Smooth muscle cell (in vitro differentiated cells): ENCODE results near the gene RFX3. TPM values are rescaled to one million over a fixed set of nuclear protein-coding genes. Genes with fewer than 3 reads are reported as not detected.
A peak's percentile ranks its signal among the peaks of the same experiment; 100 is the strongest.

Source experiments
- DNase-seq: peaks from one replicate; lab custom pipeline; 2025; ENCODE audit not compliant: unreplicated experiment; lab: John Stamatoyannopoulos, UW
- H2AFZ ChIP-seq: fragments of 200-600 bp; sonication (generic); 2 replicates; pipeline ENCODE4 v1.6.0; 2016; ENCODE audit warnings: antibody characterized with exemption, low read depth, mild to moderate bottlenecking
- H3F3A ChIP-seq: fragments of 200-600 bp; sonication (generic); 2 replicates; pipeline ENCODE4 v1.6.0; 2017; ENCODE audit warnings: antibody characterized with exemption, low read depth
- H3K27ac ChIP-seq: fragments of 200-600 bp; sonication (generic); 2 replicates; pipeline ENCODE4 v1.5.1; 2016; ENCODE audit warnings: low read depth, mild to moderate bottlenecking
- H3K27me3 ChIP-seq: fragments of 200-600 bp; sonication (generic); 2 replicates; pipeline ENCODE4 v1.6.1; 2016; ENCODE audit warnings: low read depth, mild to moderate bottlenecking
- H3K36me3 ChIP-seq: fragments of 200-600 bp; sonication (generic); 2 replicates; pipeline ENCODE4 v1.5.1; 2016; ENCODE audit warnings: low read depth
- H3K4me1 ChIP-seq: fragments of 200-600 bp; sonication (generic); 2 replicates; pipeline ENCODE4 v1.5.1; 2016; ENCODE audit warnings: low read depth
- H3K4me2 ChIP-seq: fragments of 200-600 bp; sonication (generic); 2 replicates; pipeline ENCODE4 v1.6.0; 2016; ENCODE audit warnings: mild to moderate bottlenecking
- H3K4me3 ChIP-seq: fragments of 200-600 bp; sonication (generic); 2 replicates; pipeline ENCODE4 v1.5.1; 2016; ENCODE audit warnings: mild to moderate bottlenecking
- H3K79me2 ChIP-seq: fragments of 200-600 bp; sonication (generic); 2 replicates; pipeline ENCODE4 v1.6.0; 2016; ENCODE audit warnings: low read depth, mild to moderate bottlenecking
- H3K9ac ChIP-seq: fragments of 200-600 bp; sonication (generic); 2 replicates; pipeline ENCODE4 v1.6.0; 2016; ENCODE audit warnings: low read depth
- H3K9me3 ChIP-seq: fragments of 200-600 bp; sonication (generic); replicated peaks from 2 replicates; pipeline ENCODE4 v1.5.1; 2016; ENCODE audit warnings: low read depth
- H4K20me1 ChIP-seq: fragments of 200-600 bp; sonication (generic); 2 replicates; pipeline ENCODE4 v1.6.0; 2016; ENCODE audit warnings: low read depth
- WGBS: methylation state at CpG from one replicate; pipeline ENCODE4 v1.1.7; 2016; ENCODE audit warnings: low lambda C conversion rate; 5-methylcytosine and 5-hydroxymethylcytosine counted together
- polyA plus RNA-seq: library from polyadenylated mRNA; unstranded; fragments of >200 nt; fragmentation: Nextera tagmentation; extraction: Ambion mirVana; gene quantifications from 2 replicates; pipeline ENCODE4 v1.2.1, GENCODE V29; 2016
- total RNA-seq: library from RNA; depleted of rRNA; stranded (reverse); fragments of >200 nt; gene quantifications from 2 replicates; pipeline ENCODE4 v1.2.3, GENCODE V29; 2014
- TF ChIP-seq, protein P1 (sequence below): fragments of 200-600 bp; sonication (generic); IDR thresholded peaks from 2 replicates; pipeline ENCODE4 v1.5.1; 2017; ENCODE audit warnings: borderline replicate concordance, mild to moderate bottlenecking, antibody characterized with exemption; ENCODE audit not compliant: insufficient read depth, poor library complexity, severe bottlenecking

The RFX3 gene
- total and polyA plus RNA-seq, 2 experiments from 2014 or later: 4.4 to 14.1 TPM

DNA sequence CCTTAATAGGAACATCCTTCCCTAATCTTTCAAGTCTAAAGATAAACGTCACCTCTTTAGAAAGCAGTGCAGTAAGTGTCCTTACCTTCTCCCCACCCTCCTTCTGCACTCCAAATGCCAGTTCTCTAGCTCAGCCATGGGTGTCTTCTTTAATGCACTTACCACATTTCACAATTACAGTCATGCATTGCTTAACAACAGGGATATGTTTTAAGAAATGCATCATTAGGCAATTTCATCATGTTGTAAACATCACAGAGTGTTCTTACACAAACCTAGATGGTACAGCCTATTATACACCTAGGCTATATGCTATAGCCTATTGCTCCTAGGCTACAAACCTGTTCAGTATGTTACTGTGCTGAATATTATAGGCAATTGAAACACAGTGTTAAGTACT lies 91.2 kb downstream of the RFX3 start:
- Histone ChIP-seq H2AFZ (no peak overlapping the region), H3K9ac (no peak overlapping the region), H3K4me2 (no peak overlapping the region), H3K27me3 (no peaks in the 10 kb centered on the region), H3K9me3 (no peaks in the 10 kb centered on the region), H4K20me1 (no peaks in the 10 kb centered on the region), H3K36me3 (no peaks in the 10 kb centered on the region), H3K27ac (peak overlapping the region; percentile 19), H3K4me3 (no peak overlapping the region), H3K4me1 (no peaks in the 10 kb centered on the region), H3K79me2 (peaks cover 4% of the 10 kb centered on the region), H3F3A (no peaks in the 10 kb centered on the region)
- 93% methylated on average over 1 of the region's 1 CpG for WGBS
- no peak for DNase-seq
- TF ChIP-seq, protein P1, sequence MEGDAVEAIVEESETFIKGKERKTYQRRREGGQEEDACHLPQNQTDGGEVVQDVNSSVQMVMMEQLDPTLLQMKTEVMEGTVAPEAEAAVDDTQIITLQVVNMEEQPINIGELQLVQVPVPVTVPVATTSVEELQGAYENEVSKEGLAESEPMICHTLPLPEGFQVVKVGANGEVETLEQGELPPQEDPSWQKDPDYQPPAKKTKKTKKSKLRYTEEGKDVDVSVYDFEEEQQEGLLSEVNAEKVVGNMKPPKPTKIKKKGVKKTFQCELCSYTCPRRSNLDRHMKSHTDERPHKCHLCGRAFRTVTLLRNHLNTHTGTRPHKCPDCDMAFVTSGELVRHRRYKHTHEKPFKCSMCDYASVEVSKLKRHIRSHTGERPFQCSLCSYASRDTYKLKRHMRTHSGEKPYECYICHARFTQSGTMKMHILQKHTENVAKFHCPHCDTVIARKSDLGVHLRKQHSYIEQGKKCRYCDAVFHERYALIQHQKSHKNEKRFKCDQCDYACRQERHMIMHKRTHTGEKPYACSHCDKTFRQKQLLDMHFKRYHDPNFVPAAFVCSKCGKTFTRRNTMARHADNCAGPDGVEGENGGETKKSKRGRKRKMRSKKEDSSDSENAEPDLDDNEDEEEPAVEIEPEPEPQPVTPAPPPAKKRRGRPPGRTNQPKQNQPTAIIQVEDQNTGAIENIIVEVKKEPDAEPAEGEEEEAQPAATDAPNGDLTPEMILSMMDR: no peak

DNA sequence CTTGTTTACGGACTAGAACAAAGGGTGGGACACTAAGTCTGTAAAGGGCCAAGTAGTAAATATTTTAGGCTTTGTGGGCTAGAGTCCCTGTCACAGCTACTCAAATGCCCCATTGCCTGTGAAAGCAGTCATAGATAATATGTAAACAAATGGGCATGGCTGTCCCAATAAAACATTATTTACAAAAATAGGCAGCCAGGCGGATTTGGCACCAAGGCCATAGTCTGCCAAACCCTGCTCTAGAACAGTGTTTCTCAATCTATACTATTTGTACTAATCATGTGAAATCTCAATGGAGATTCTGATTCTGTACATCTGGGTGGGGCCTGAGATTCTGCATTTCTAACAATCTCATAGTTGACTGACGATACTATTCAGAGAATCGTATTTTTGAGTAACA lies 92.0 kb downstream of the RFX3 start:
- no peaks in the 10 kb centered on the region for H3K9me3 ChIP-seq
- no peaks in the 10 kb centered on the region for H3K4me1 ChIP-seq
- H3K4me3 ChIP-seq: no peak overlapping the region
- H3K27me3 ChIP-seq: no peaks in the 10 kb centered on the region
- H4K20me1 ChIP-seq: no peaks in the 10 kb centered on the region
- H3K4me2 ChIP-seq: no peak overlapping the region
- peaks cover 4% of the 10 kb centered on the region for H3K79me2 ChIP-seq
- no peak for DNase-seq
- no peaks in the 10 kb centered on the region for H3K36me3 ChIP-seq
- H3K9ac ChIP-seq: no peak overlapping the region
- H2AFZ ChIP-seq: no peak overlapping the region
- no peaks in the 10 kb centered on the region for H3F3A ChIP-seq
- TF ChIP-seq, protein P1: no peak
- H3K27ac ChIP-seq: no peak overlapping the region
- WGBS: 91% methylated on average over 4 of the region's 4 CpGs

DNA sequence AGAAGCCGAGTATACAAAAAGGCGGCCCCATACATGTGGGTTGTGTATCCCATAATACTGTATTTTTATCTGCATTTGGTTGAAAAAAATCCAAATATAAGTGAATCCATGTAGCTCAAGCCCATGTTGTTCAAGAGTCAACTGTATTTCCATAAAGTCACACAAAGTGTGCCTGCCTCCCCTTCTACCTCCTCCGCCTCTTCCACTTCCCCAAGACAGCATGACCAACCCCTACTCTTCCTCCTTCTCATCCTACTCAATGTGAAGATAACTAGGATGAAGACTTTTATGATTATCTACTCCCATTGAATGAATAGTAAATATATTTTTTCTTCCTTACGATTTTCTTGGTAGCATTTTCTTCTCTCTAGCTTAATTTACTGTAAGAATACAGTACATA lies 92.7 kb downstream of the RFX3 start:
- no peak for DNase-seq
- no peak overlapping the region for H3K9ac ChIP-seq
- H2AFZ ChIP-seq: no peak overlapping the region
- no peak overlapping the region for H3K27ac ChIP-seq
- TF ChIP-seq, protein P1: no peak
- H3K9me3 ChIP-seq: no peaks in the 10 kb centered on the region
- H4K20me1 ChIP-seq: no peaks in the 10 kb centered on the region
- H3K36me3 ChIP-seq: no peaks in the 10 kb centered on the region
- H3K4me2 ChIP-seq: no peak overlapping the region
- over 99% methylated on average over 4 of the region's 4 CpGs for WGBS
- H3K4me3 ChIP-seq: no peak overlapping the region
- H3F3A ChIP-seq: no peaks in the 10 kb centered on the region
- H3K27me3 ChIP-seq: no peaks in the 10 kb centered on the region
- H3K79me2 ChIP-seq: peaks cover 4% of the 10 kb centered on the region
- no peaks in the 10 kb centered on the region for H3K4me1 ChIP-seq

DNA sequence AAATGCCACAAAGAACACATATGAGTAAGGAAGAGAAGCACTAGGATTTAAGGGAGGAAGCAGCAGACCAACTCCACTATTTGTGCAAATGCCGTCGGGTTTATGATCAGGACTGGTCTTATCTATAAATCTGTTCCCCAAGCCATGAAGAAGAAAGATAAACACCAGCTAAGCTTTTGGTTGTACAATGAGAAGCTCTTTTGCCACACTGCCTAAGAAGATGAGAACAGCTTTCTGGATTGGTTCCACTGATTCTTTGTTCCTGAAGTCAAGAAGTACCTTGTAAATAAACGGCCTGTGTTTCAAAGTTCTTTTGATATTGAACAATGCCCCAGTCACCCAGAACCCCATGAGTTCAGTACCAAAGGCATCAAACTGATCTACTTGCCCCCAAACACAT lies 93.9 kb downstream of the RFX3 start:
- no peak overlapping the region for H3K4me3 ChIP-seq
- no peak overlapping the region for H2AFZ ChIP-seq
- H3K36me3 ChIP-seq: no peaks in the 10 kb centered on the region
- 75% methylated on average over 3 of the region's 3 CpGs for WGBS
- TF ChIP-seq, protein P1: no peak
- H3K27me3 ChIP-seq: no peaks in the 10 kb centered on the region
- no peak overlapping the region for H3K4me2 ChIP-seq
- no peak overlapping the region for H3K9ac ChIP-seq
- H3K79me2 ChIP-seq: peaks cover 4% of the 10 kb centered on the region
- no peaks in the 10 kb centered on the region for H3K9me3 ChIP-seq
- H4K20me1 ChIP-seq: no peaks in the 10 kb centered on the region
- H3K27ac ChIP-seq: no peak overlapping the region
- no peaks in the 10 kb centered on the region for H3F3A ChIP-seq
- DNase-seq: no peak
- no peaks in the 10 kb centered on the region for H3K4me1 ChIP-seq
